Measurements from ENCODE around the gene KLHL29. TPM values are rescaled to one million over a fixed set of nuclear protein-coding genes. Genes with fewer than 3 reads are reported as not detected.

KLHL29 gene
- total RNA-seq, 2 experiments from 2014 or later = 2.5 to 2.7 TPM

DNA sequence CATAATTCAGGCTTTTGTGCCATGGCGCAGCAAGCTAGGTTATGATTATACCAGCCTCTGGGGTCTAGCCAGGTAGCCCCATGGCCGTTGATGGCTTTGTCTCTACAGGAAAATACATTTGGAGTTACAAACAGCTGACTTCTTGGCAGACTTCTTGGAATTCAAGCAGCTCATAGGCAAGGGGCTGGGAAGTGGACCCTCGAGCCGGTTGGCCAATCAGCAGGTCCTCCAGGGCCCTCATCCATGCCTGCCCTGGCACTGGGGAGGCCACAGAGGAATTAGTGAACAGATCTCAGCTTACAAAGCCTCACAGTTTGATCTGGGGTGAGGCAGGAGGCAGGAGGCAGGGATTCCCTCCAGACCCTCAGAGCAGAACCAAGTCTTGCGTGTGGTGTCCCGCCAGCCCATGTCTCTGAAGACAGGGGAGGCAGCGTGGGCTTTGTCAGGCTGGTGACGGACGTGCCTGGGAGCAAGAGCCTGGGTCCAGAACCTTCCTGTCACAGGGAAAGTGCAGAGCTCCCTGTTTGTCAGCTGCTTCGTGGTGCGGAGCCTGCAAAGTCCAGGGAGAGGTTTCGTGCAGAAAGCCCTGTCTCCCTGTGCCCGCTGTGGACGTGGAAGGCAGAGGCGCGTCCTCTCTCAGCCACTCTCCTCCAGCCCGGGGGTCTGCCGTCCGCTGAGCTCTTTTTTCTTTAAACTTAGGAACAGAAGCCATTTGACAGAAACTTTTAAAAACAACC is 131.7 kb downstream of the KLHL29 start:
- Mint-ChIP-seq H3K9me3 (no peaks in the 10 kb centered on the region), H3K36me3 (ENCODE audit: low read depth) (no peaks in the 10 kb centered on the region), H3K4me3 (no peak overlapping the region), H3K27me3 (peaks cover 17% of the 10 kb centered on the region), H3K27ac (no peak overlapping the region), H3K4me1 (ENCODE audit: low read depth) (no peaks in the 10 kb centered on the region)
- DNase-seq = no peak
- TF ChIP-seq, protein P1, sequence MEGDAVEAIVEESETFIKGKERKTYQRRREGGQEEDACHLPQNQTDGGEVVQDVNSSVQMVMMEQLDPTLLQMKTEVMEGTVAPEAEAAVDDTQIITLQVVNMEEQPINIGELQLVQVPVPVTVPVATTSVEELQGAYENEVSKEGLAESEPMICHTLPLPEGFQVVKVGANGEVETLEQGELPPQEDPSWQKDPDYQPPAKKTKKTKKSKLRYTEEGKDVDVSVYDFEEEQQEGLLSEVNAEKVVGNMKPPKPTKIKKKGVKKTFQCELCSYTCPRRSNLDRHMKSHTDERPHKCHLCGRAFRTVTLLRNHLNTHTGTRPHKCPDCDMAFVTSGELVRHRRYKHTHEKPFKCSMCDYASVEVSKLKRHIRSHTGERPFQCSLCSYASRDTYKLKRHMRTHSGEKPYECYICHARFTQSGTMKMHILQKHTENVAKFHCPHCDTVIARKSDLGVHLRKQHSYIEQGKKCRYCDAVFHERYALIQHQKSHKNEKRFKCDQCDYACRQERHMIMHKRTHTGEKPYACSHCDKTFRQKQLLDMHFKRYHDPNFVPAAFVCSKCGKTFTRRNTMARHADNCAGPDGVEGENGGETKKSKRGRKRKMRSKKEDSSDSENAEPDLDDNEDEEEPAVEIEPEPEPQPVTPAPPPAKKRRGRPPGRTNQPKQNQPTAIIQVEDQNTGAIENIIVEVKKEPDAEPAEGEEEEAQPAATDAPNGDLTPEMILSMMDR (IDR thresholded peaks at IDR 0.05) = no peak
- H3K4me3 ChIP-seq (ENCODE audit: low read length) = no peak overlapping the region
- no peaks in the 10 kb centered on the region for H3K4me1 ChIP-seq (ENCODE audit: insufficient read depth, low read length)
- no peak overlapping the region for H3K27ac ChIP-seq (ENCODE audit: low read depth in 1 of 2, low read length in 2 of 2)
- no peaks in the 10 kb centered on the region for H3K27me3 ChIP-seq (ENCODE audit: control insufficient read depth in 1 of 2, insufficient read depth in 2 of 2, low read length in 2 of 2)
- POLR2A ChIA-PET = no interaction called here
- no peak for ATAC-seq (ENCODE audit: poor library complexity)
- CTCF ChIA-PET = no interaction called here
- intact Hi-C loops (cut with DNase I, micrococcal nuclease) = no loop called here
- no peaks in the 10 kb centered on the region for H3K36me3 ChIP-seq (ENCODE audit: insufficient read depth, low read length)
- H3K9me3 ChIP-seq (ENCODE audit: control insufficient read depth in 1 of 2, insufficient read depth in 1 of 2, low read length in 2 of 2) = no peaks in the 10 kb centered on the region

- intact Hi-C loops (cut with DNase I, micrococcal nuclease) = no loop called here
- no peak overlapping the region for H3K4me3 ChIP-seq (ENCODE audit: low read length)
- no peak overlapping the region for H3K27ac Mint-ChIP-seq
- H3K9me3 ChIP-seq (ENCODE audit: control insufficient read depth in 1 of 2, insufficient read depth in 1 of 2, low read length in 2 of 2) = no peaks in the 10 kb centered on the region
- no peak for ATAC-seq (ENCODE audit: poor library complexity)
- no peaks in the 10 kb centered on the region for H3K4me1 ChIP-seq (ENCODE audit: insufficient read depth, low read length)
- no peak overlapping the region for H3K4me3 Mint-ChIP-seq
- POLR2A ChIA-PET = no interaction called here
- CTCF ChIA-PET = interaction anchor here (1.3 kb wide), 1 partner anchor 12 kb away, joined by 4 read pairs; no protein-coding TSS in a partner anchor
- H3K27ac ChIP-seq (ENCODE audit: low read depth in 1 of 2, low read length in 2 of 2) = no peak overlapping the region
- peaks cover 17% of the 10 kb centered on the region for H3K27me3 Mint-ChIP-seq
- H3K4me1 Mint-ChIP-seq (ENCODE audit: low read depth) = no peaks in the 10 kb centered on the region
- H3K27me3 ChIP-seq (ENCODE audit: control insufficient read depth in 1 of 2, insufficient read depth in 2 of 2, low read length in 2 of 2) = no peaks in the 10 kb centered on the region
- no peak for DNase-seq
- TF ChIP-seq, protein P1 (IDR thresholded peaks at IDR 0.05) = no peak
- no peaks in the 10 kb centered on the region for H3K36me3 ChIP-seq (ENCODE audit: insufficient read depth, low read length)
- H3K36me3 Mint-ChIP-seq (ENCODE audit: low read depth) = no peaks in the 10 kb centered on the region
- no peaks in the 10 kb centered on the region for H3K9me3 Mint-ChIP-seq
Observed at GRCh38 chr2:23518481-23519333, 133.7 kb downstream of the KLHL29 start.

DNA sequence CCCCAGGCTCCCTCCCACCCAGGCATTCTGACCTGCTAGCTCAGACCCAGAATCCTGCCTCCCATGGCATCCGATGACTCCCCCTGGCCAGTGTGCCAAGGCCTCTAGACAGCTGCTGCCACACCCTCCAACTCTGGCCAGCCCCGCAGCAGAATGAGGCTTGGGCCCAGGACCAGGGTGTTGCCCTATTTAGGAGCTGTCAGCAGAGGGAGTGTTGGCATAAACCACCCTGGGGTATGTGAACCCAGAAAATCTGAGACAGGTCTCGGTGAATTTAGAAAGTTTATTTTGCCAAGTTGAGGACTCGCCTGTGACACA is 134.3 kb downstream of the KLHL29 start:
- H3K9me3 ChIP-seq (ENCODE audit: control insufficient read depth in 1 of 2, insufficient read depth in 1 of 2, low read length in 2 of 2) = no peaks in the 10 kb centered on the region
- Mint-ChIP-seq H3K27ac (no peak overlapping the region), H3K9me3 (no peaks in the 10 kb centered on the region), H3K27me3 (peaks cover 17% of the 10 kb centered on the region), H3K36me3 (ENCODE audit: low read depth) (no peaks in the 10 kb centered on the region), H3K4me3 (no peak overlapping the region), H3K4me1 (ENCODE audit: low read depth) (no peaks in the 10 kb centered on the region)
- DNase-seq (no peak), ATAC-seq (ENCODE audit: poor library complexity) (no peak)
- CTCF ChIA-PET = interaction anchor here (1.3 kb wide), 1 partner anchor 12 kb away, joined by 4 read pairs; no protein-coding TSS in a partner anchor
- no peak overlapping the region for H3K27ac ChIP-seq (ENCODE audit: low read depth in 1 of 2, low read length in 2 of 2)
- no peaks in the 10 kb centered on the region for H3K4me1 ChIP-seq (ENCODE audit: insufficient read depth, low read length)
- POLR2A ChIA-PET = no interaction called here
- no peak overlapping the region for H3K4me3 ChIP-seq (ENCODE audit: low read length)
- intact Hi-C loops (cut with DNase I, micrococcal nuclease) = no loop called here
- TF ChIP-seq, protein P1 (IDR thresholded peaks at IDR 0.05) = no peak
- no peaks in the 10 kb centered on the region for H3K36me3 ChIP-seq (ENCODE audit: insufficient read depth, low read length)
- no peaks in the 10 kb centered on the region for H3K27me3 ChIP-seq (ENCODE audit: control insufficient read depth in 1 of 2, insufficient read depth in 2 of 2, low read length in 2 of 2)
